HG03135 (cell line): ENCODE measurements around the gene PPP1R1B.

Experiments used
- ATAC-seq: cut with Tn5 transposase; IDR thresholded peaks from one replicate; pipeline ENCODE4 v1.9.1; 2021; ENCODE audit warnings: mild to moderate bottlenecking, moderate library complexity; ENCODE audit not compliant: unreplicated experiment

Gene PPP1R1B

GRCh38 chr17:39600288-39600996, 26.3 kb upstream of the PPP1R1B start:
- ATAC-seq = no peak

GRCh38 chr17:39600997-39601597, 25.7 kb upstream of the PPP1R1B start:
- ATAC-seq = no peak

DNA sequence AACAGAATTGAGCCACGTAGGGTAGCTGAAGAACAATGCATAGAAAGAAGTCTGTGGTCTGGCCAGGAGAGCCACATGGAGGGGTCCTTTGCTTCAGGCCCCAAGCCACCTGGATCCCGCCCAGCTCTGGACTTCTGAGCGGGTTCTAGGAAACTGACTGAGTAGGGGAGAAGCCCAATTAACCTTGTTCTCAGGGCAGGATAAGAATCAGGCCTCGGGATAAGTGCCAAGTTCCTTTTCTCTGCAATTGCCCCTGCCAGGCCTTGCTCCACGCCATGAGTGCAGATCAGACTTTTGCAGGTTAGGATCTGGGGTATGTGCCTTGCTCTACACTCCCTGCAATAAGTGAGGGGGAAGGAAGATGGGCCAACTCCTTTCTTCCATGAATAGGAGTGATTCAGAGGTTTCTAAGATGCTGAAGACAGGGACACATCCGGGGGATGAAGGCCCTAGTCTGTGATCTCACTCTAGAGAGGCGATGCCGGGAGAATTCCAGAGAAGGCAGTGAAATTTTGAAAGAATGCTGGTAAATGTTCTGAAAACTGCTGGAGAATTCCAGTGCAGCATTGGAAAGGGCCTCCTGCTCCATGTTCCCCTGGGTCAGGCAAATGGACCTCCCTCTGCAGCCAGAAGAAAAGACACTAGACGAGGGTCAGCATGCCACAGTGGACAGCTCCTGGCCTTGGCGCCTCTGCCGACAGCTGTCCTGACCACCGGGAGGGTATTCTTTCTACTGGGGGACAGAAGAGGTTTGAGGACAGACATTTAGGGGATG, 24.8 kb upstream of the PPP1R1B start:
- ATAC-seq = no peak

DNA sequence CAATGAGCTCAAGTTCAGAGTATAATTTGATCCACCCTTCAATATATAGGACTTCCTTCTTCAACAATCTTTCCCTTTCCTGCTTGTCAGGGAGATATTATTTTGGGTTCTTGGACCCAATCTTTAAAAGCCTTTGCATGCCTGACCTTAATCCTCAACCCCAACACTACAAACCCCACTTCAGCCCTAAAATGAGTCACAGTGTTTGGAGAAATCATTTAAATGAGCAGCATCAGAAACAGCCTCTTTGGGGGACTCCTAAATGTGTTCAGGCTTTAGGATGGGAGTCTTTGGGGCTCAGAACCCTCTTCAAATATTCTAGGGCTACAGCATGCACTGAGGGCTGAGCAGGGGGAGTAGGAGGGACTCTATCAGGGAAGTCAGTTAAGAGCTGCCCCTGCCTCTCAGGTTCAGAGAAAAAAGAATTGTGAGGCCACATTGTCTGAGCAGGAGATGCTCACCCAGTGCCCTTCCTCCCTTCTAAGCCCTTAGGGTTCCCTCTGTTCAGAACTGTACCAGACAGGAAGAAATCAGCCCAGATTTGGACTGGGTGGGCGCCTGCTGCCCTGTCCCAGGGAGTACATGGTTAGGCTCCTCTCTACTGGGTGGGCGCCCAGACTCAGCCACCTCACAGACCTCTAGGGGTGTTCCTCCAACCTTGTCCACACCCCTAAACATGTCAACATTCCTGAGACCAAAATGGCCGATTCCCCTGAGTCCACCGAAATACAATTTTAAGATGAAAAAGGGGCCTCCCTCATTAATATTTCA, 24.0 kb upstream of the PPP1R1B start:
- ATAC-seq = no peak

GRCh38 chr17:39603304-39604016, 23.3 kb upstream of the PPP1R1B start:
- no peak for ATAC-seq

GRCh38 chr17:39604911-39605491, 21.8 kb upstream of the PPP1R1B start:
- no peak for ATAC-seq

DNA sequence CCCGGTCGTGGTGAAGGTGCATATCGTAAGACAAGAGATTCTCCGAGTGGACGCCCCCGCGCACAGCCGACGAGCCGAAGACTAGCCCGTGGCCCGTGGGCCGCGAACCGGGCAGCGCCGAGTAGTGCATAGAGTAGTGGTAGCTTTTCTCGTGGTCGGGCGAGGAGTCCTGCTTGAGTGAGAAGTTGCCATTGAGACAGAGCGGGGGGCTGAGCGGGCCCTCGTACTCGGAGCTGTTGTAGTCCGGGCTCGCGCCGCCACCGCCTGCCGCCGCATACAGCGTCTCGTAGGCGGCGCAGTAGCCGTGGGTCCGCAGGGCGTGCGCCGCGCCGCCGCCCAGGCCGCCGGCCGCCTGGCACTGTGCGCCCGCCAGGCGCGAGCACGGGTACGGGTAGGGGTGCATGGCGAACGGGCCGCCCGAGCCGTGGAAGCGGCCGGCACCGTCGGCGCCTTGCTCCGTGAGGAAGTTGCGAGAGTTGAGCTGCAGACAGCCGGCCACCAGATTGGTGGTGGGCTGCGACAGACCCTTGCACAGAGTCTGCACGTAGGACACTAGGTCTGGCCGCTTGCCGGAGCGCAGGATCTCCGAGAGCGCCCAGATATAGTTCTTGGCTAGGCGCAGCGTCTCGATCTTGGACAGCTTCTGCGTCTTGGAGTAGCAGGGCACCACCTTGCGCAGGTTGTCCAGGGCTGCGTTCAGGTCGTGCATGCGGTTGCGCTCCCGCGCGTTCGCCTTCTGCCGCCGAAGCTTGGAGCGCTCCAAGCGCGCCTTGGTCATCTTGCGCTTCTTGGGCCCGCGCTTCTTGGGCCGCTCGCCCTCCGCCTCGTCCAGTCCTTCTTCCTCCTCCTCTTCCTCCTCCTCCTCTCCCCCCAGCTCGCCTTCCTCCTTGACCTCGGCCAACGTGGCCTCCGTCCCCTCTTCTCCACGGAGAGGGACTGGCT, 21.0 kb upstream of the PPP1R1B start:
- no peak for ATAC-seq

DNA sequence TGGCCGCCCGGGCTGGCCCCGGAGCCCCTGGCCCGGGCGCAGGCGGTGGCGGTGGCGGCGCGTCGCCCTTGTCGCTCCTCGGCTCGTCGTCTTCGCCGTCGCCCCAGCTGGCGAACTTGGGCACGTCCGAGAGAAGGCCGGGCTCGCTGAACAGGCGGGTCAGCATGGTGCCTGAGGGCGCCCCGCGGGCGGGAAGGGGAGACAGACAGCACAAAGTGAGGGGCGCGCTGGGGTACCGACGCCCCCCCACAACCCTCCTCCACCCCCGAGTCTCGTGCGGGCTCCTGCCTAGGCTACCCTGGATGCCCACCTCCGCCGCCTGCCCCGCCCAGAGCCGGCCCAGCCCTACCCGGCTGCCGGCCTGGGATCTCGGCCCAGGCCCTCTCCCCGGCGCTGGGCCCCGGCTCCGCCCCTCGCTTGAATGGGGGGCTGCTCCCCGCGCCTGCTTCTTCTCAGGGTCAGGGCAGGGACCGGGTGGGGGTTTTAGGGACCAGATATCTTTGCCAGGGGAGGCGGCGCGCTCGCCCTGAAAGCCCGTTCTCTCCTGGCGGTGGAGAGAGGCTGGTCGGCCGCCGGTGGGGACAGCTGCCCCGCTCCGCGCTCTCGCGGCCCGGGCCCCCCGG, 20.2 kb upstream of the PPP1R1B start:
- no peak for ATAC-seq

- no peak for ATAC-seq
These were observed 19.5 kb upstream of the PPP1R1B start for GRCh38 chr17:39607057-39607850.

- ATAC-seq = no peak
These were observed 19.0 kb upstream of the PPP1R1B start, which contains the start of gene NEUROD2 for GRCh38 chr17:39607851-39608130. Gene NEUROD2 (minus strand): TSS chr17:39607920. CDS start chr17:39606599, 1,321 bp downstream.

DNA sequence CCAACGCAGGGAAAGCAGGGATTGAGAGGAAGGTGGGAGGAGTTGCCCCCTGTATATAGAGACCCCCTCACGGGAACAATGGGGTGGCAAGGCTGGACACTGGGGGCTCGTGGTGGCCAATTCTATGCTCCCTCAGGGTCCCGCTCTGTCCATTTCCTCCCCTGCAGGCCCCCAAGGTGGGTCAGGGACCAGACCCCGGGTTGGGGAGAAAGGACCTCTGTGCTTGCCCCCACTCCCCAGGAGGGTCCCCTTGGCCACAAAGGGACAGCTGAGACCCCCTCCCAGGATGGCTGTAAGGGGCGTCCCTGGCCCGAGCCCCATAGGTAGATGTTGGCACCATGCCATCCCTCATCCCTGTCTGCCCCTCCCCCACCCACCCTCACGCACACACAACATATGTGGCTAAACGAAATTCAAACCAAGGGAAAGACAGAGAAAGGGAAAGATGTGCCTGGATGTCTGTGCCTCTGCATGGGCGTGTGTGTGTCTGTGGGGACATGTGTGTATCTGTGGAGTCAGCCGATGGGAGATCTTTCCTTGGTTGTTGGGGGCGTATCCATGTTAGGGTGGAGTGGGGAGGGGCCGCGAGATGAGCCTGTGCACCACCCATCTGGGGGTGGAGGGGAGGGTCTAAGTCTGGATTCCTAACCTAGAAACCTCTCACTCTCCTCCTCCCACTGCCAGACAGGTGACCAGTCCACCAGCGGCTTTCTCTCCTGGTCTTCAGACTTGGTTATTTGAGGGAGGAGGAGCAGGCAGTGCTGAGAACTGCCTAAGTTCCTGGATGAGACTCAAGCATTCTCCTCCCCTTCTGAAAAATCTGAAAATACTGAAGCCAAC, 18.4 kb upstream of the PPP1R1B start:
- no peak for ATAC-seq

- no peak for ATAC-seq
These were observed 17.2 kb upstream of the PPP1R1B start for GRCh38 chr17:39609416-39610025.

DNA sequence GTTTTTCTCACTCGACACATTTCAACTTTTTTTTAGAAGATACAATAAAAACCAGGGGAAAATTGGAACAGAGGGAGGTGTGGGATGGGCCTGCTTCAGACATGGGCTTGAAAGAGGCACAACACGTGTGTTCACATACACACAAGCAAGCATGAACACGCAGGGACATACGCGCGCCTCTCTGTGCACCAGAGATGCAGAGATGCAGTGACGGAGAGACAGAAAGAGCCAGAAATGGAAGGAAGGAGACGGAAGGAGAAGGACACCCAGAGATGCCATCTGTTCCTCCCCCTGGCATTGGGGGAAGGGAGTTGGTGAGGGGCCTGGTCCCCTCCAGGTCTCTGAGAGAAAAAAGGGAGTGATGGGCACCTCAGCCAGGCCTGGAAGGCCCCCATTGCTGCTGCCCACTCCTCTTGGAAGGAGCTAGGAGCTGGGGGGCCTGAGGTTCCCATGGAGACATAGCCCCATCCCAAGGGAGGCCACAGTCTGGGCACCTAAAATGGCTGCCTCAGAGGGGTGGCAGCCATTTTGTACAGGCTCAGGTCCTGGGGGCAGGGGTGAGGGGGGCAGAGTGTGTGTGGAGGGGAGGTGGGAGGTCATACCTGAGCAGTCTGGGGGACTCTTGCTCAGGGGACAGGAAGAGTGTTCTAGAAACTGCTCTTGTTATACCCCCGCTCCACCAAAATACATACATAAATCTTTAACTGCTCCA, 15.2 kb upstream of the PPP1R1B start:
- no peak for ATAC-seq

- no peak for ATAC-seq
These were observed 14.4 kb upstream of the PPP1R1B start for GRCh38 chr17:39612291-39612894.

GRCh38 chr17:39612935-39613464, 13.8 kb upstream of the PPP1R1B start:
- no peak for ATAC-seq
